GM18868 (cell line): ENCODE measurements around the gene GRK1.
"Not testable (repeated sequence)": the region's sequence is repeated elsewhere in the genome, so short reads cannot be mapped to it uniquely, and the experiment has no call there.

Experiments
- ATAC-seq: cut with Tn5 transposase; IDR thresholded peaks from one replicate; pipeline ENCODE4 v1.9.1; 2021; ENCODE audit warnings: mild to moderate bottlenecking, moderate library complexity; ENCODE audit not compliant: unreplicated experiment

The GRK1 gene

DNA sequence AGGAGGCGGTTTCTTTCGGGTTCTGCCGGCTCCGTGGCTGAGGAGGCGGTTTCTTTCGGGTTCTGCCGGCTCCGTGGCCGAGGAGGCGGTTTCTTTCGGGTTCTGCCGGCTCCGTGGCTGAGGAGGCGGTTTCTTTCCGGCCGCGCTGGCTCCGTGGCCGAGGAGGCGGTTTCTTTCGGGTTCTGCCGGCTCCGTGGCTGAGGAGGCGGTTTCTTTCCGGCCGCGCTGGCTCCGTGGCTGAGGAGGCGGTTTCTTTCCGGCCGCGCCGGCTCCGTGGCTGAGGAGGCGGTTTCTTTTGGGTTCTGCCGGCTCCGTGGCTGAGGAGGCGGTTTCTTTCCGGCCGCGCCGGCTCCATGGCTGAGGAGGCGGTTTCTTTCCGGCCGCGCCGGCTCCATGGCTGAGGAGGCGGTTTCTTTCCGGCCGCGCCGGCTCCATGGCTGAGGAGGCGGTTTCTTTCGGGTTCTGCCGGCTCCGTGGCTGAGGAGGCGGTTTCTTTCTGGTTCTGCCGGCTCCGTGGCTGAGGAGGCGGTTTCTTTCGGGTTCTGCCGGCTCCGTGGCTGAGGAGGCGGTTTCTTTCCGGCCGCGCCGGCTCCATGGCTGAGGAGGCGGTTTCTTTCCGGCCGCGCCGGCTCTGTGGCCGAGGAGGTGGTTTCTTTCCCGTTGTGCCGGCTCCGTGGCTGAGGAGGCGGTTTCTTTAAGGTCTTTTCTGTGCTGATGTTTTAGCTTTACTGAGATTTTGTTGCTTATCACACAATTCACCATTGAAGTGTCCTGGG lies 85.4 kb downstream of the GRK1 start:
- ATAC-seq: not testable (repeated sequence)

DNA sequence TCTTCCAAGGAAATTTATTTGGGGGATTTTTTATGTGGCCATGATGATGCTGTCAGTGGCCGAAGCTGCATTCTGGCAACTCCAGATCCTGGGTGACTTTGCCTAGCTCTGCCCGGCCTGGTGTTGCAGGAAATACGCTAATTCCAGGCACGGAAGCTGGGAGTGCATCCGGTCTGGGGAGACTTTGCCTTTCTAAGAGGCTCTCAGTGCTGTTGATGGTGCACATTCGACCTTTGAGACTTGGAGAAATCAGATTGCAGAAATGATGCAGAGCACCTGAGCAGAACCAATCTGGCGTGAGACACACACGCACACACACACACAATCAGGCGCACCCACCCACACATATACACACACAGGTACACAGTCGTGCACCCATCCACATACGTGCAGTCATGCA lies 86.2 kb downstream of the GRK1 start:
- ATAC-seq: no peak

- no peak for ATAC-seq
Observed at GRCh38 chr13:113754242-113754641, 87.2 kb downstream of the GRK1 start.

DNA sequence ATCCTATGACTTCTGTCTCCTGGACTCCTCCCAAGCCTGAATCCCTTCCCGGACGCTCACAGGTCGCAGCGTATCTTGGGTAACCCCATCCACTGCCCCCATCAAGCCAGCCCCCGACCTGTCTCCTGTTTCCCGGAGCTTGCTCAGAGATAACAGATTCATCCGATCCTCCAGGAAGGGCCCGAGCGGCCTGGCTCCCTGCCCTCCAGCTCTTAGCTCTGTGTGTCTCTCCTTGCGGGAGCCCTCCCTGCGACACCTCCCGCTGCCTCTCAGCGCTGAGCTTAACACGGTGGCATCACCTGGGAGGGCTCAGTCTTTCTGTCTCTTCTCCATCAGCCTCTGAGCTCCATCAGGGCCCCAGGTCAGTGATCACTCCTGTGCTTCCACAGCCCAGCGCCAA lies 87.7 kb downstream of the GRK1 start:
- ATAC-seq: no peak

- no peak for ATAC-seq
Observed at GRCh38 chr13:113756441-113757097, 89.5 kb downstream of the GRK1 start.

DNA sequence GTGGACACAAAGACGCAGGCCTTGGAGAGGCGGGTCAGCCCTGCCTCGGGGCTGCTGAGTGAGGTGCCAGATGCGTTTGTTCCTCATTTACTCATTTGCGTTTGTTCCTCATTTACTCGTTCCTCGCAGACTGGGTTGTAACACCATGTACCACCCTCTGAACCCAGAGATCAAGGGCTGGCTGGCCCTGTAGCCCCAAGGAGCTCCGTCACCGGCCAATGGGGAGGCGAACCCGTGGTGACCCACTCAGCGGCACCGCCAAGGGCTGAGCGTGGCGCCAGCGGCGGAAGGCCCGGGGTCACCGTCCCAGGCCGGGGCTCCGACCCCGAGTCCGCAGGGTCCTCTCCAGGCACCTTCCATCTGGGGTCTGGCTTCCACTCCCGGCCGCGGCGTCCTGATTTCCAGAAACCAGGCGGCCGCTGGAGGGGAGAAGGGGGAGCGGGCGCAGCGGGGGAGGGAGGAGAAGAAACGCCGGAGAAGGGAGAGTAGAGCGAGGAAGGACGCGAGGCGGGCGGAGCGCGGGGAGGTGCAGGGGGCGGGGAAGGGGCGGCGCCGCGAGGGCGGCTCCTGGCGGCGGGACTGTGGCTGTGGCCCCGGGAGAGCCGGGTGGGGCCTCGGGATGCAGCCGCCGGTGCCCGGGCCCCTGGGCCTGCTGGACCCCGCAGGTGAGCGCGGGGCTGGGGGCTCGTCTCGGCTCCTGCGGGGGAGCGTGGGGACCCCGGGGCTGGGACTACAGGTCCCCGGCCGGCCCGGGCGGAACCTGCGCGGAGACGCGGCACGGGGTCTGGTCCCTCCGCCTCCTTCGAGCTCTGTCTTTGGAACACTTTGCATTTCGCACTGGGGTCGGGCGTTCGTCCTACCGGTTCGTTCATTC lies 91.9 kb downstream of the GRK1 start, which contains the start of gene TMEM255B:
Gene TMEM255B (plus strand): TSS at position 576 of the 874 bp plus-strand sequence. CDS start 44 bp downstream, at position 620.
- peak; percentile 89 for ATAC-seq

- no peak for ATAC-seq
Observed at GRCh38 chr13:113759525-113760137, 92.6 kb downstream of the GRK1 start.

- ATAC-seq: no peak
Observed at GRCh38 chr13:113761136-113761535, 94.1 kb downstream of the GRK1 start.

GRCh38 chr13:113762075-113762474 lies 95.1 kb downstream of the GRK1 start:
- ATAC-seq: no peak

GRCh38 chr13:113762538-113762937 lies 95.5 kb downstream of the GRK1 start:
- no peak for ATAC-seq

- ATAC-seq: no peak
Observed at GRCh38 chr13:113763254-113763653, 96.2 kb downstream of the GRK1 start.

DNA sequence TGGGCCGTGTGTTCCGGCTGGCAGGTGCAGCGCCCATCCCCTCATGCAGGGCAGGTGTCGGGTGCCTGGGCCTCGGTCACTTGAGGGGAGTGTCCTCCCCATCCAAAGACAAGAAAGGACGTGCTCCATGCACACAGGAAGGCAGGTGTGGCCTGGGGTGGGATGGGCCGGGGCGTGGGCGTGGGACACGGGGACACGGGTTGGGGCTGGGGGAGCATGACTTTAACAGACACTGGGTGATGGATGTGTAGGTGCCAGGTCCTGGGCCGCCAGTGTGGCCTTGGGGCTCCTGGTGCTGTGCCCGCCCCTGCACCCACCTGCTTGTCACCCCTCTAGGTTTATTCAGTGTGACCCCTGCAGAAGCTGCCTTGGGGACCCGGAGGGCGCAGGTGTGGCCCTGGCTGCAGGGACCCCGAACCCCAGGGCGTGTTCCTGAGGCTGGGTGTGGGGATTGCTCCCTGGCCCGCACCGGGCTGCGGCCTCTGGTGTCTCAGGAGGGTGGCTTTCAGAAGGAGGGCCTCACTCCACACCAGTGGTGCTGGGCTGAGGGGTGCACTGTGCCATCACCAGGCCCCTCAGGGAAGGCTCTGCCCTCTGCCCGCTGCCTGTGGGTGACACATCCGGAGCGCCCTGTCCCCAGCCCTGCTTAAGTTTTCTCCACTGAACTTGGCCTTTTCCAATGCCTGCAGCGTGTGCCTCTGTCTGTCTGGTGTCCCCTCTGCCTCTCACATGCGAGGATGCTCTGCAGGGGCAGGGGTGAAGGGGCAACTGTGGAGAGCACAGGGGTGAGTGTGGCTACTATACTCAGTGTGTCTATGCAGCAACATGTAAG lies 97.2 kb downstream of the GRK1 start:
- ATAC-seq: no peak

- ATAC-seq: no peak
Observed at GRCh38 chr13:113764793-113765563, 98.0 kb downstream of the GRK1 start.

DNA sequence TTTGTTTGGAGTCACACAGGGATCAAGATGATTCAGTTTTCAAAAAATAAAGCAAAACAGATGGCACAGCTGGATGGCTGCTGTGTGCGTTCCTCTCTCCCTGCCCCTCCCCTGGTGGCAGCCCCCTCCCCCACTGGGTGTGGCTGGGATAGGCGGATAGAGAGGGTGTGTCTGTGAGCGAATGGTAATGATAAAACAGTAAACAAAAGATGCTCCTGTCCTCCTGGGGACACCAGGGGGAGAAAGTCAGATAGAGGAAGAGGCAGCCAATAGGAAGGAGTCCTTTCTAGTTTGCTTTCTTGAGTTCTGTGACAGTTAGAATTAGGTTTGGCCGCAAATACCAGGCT lies 98.5 kb downstream of the GRK1 start:
- no peak for ATAC-seq

DNA sequence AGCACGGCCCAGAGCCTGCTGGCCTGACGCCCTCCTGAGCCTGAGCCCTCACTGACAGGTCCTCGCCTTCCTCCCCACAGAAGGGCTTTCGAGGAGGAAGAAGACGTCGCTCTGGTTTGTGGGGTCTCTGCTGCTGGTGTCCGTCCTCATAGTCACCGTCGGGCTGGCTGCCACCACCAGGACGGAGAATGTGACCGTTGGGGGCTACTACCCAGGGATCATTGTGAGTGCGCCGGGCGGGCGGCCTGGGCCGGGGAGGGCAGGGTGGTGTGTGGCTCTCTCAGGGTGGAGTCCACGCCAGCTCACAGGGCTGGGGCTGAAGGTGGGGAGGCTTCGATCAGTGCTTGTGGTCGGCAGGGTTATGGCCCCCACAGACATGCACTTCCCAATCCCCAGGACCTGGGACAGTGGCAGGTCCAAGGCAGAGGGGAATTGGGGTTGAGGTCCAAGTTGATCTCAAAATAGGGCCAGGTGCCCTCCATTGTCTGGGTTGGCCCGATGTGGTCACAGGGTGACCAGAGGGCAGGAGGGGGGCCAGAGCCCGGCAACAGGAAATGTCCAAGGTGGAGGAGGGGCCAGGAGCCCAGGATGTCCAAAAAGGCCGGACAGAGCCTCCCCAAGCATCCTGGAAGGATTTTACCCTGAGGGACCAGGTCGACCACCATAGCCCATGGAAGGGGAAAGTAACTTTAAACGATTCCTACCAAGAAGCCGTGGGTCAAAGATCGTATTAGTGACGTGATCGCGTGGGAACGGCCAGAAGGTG lies 99.2 kb downstream of the GRK1 start:
- no peak for ATAC-seq

GRCh38 chr13:113767366-113767765 lies 100.3 kb downstream of the GRK1 start:
- no peak for ATAC-seq

GRCh38 chr13:113768018-113768905 lies 101.2 kb downstream of the GRK1 start:
- ATAC-seq: no peak

- ATAC-seq: no peak
Observed at GRCh38 chr13:113769106-113769505, 102.1 kb downstream of the GRK1 start.
